Caco-2 (cell line): Measurements from ENCODE around the gene ANXA3. TPM values are rescaled to one million over a fixed set of nuclear protein-coding genes. Genes with fewer than 3 reads are reported as not detected.

Source experiments
- BruUV-seq: library from RNA; stranded (reverse); fragments of 400-500 nt; replicated peaks from 2 replicates; lab custom pipeline; 2021; lab: Mats Ljungman, UMichigan
- CTCF ChIA-PET: fragments of 300-600 bp; sonication (Branson Sonifier 250); formaldehyde crosslinking; loops from one replicate; lab custom pipeline; 2022; ENCODE audit warnings: antibody characterized with exemption; lab: Charles Lee
- POLR2A ChIA-PET: fragments of 300-600 bp; sonication (Branson Sonifier 250); formaldehyde crosslinking; loops from one replicate; lab custom pipeline; 2022; ENCODE audit warnings: antibody characterized with exemption; lab: Charles Lee
- DNase-seq, 2 experiments: peaks; one replicate each; pipeline versions ENCODE4 v3.0.0 to v3.0.0-alpha.2; 2020 to 2022
- H3K27me3 ChIP-seq: replicated peaks from 2 replicates; pipeline ENCODE4 v1.6.0; 2011; ENCODE audit warnings: low read length; ENCODE audit not compliant: control insufficient read depth, insufficient read depth
- H3K36me3 ChIP-seq: 2 replicates; pipeline ENCODE4 v1.5.1; 2011; ENCODE audit warnings: low read length; ENCODE audit not compliant: control insufficient read depth, insufficient read depth
- H3K4me1 ChIP-seq: fragments of 250-450 bp; sonication (Bioruptor Pico); 2 replicates; pipeline ENCODE4 v1.5.1; 2020; ENCODE audit warnings: mild to moderate bottlenecking
- H3K4me3 ChIP-seq: 2 replicates; pipeline ENCODE4 v1.5.1; 2011; ENCODE audit warnings: low read depth, mild to moderate bottlenecking, control low read depth, low read length
- H3K9me3 ChIP-seq: fragments of 250-450 bp; sonication (Bioruptor Pico); 2 replicates; pipeline ENCODE4 v1.5.1; 2020; ENCODE audit warnings: mild to moderate bottlenecking, moderate library complexity
- H3K27ac Mint-ChIP-seq: one replicate; pipeline ENCODE4 v1.8.0; 2022; ENCODE audit warnings: mixed read lengths; ENCODE audit not compliant: unreplicated experiment
- H3K27me3 Mint-ChIP-seq: one replicate; pipeline ENCODE4 v1.8.0; 2022; ENCODE audit warnings: mixed read lengths; ENCODE audit not compliant: insufficient read depth, unreplicated experiment
- H3K36me3 Mint-ChIP-seq: one replicate; pipeline ENCODE4 v1.8.0; 2022; ENCODE audit warnings: mild to moderate bottlenecking, mixed read lengths; ENCODE audit not compliant: insufficient read depth, unreplicated experiment
- H3K4me1 Mint-ChIP-seq: one replicate; pipeline ENCODE4 v1.8.0; 2022; ENCODE audit warnings: low read depth, mixed read lengths; ENCODE audit not compliant: unreplicated experiment
- H3K4me3 Mint-ChIP-seq: one replicate; pipeline ENCODE4 v1.8.0; 2022; ENCODE audit warnings: mild to moderate bottlenecking, moderate library complexity, mixed read lengths; ENCODE audit not compliant: unreplicated experiment
- H3K9me3 Mint-ChIP-seq: one replicate; pipeline ENCODE4 v1.8.0; 2022; ENCODE audit warnings: mixed read lengths; ENCODE audit not compliant: unreplicated experiment
- CTCF ChIP-seq, 2 experiments: fragments of 200-600 bp in 1 of 2; IDR thresholded peaks; 1 replicate in 1 of 2; 2 replicates in 1 of 2; pipeline versions ENCODE4 v1.5.1 to v1.8.0; 2011 to 2022; ENCODE audit warnings: antibody characterized with exemption in 1 of 2, control low read depth in 1 of 2, inconsistent platforms in 1 of 2, low read depth in 1 of 2, low read length in 1 of 2, mild to moderate bottlenecking in 1 of 2, moderate library complexity in 1 of 2; ENCODE audit not compliant: insufficient read depth in 1 of 2, severe bottlenecking in 1 of 2, unreplicated experiment in 1 of 2
- intact Hi-C: fragments of 100-400 bp; cut with micrococcal nuclease; formaldehyde crosslinking; loops from one replicate; pipeline ENCODE4 v1.10.0; 2022; ENCODE audit not compliant: unreplicated experiment
- total RNA-seq: library from RNA; stranded (reverse); gene quantifications from 2 replicates; pipeline ENCODE4 v1.2.3, GENCODE V29; 2022

ANXA3 gene
- total RNA-seq, 1 experiment from 2014 or later = 361 TPM

GRCh38 chr4:78558410-78558809 lies 6.8 kb downstream of the ANXA3 start:
- H3K9me3 ChIP-seq = no peaks in the 10 kb centered on the region
- no peaks in the 10 kb centered on the region for H3K27me3 ChIP-seq
- intact Hi-C loops = no loop called here
- ChIA-PET POLR2A (interaction anchor here (0.6 to 1.1 kb wide), 2 partner anchors 11 to 35 kb away, joined by 7 to 10 read pairs; no protein-coding TSS in a partner anchor), CTCF (no interaction called here)
- no peaks in the 10 kb centered on the region; the same call in 1 of the 2 replicates for H3K36me3 ChIP-seq
- peak overlapping the region; percentile 31 for H3K27ac Mint-ChIP-seq
- peaks cover 94% of the 10 kb centered on the region for H3K36me3 Mint-ChIP-seq
- H3K4me3 ChIP-seq = no peak overlapping the region
- H3K9me3 Mint-ChIP-seq = no peaks in the 10 kb centered on the region
- peaks cover 51% of the 10 kb centered on the region for H3K4me1 Mint-ChIP-seq
- TF ChIP-seq CTCF (IDR thresholded peaks at IDR 0.05; ENCODE audit: insufficient read depth in 1 of 2, low read depth in 1 of 2, low read length in 1 of 2, severe bottlenecking in 1 of 2, unreplicated experiment in 1 of 2) = no peak
- H3K4me1 ChIP-seq = peaks cover 98% of the 10 kb centered on the region
- H3K27me3 Mint-ChIP-seq = no peaks in the 10 kb centered on the region
- no TSS peak for BruUV-seq
- H3K4me3 Mint-ChIP-seq = no peak overlapping the region
- no peak for DNase-seq

- Mint-ChIP-seq H3K4me1 (peaks cover 45% of the 10 kb centered on the region), H3K9me3 (no peaks in the 10 kb centered on the region), H3K27me3 (no peaks in the 10 kb centered on the region), H3K36me3 (peaks cover 89% of the 10 kb centered on the region), H3K4me3 (no peak overlapping the region), H3K27ac (peak overlapping the region; percentile 72)
- no peaks in the 10 kb centered on the region for H3K36me3 ChIP-seq
- TF ChIP-seq CTCF (IDR thresholded peaks at IDR 0.05; ENCODE audit: insufficient read depth in 1 of 2, low read depth in 1 of 2, low read length in 1 of 2, severe bottlenecking in 1 of 2, unreplicated experiment in 1 of 2) = no peak
- intact Hi-C loops = no loop called here
- ChIA-PET CTCF (no interaction called here), POLR2A (no interaction called here)
- peaks cover 98% of the 10 kb centered on the region for H3K4me1 ChIP-seq
- no peaks in the 10 kb centered on the region for H3K27me3 ChIP-seq
- H3K9me3 ChIP-seq = no peaks in the 10 kb centered on the region
- DNase-seq = peak in 1 of 2 experiments; percentile 40
- no TSS peak for BruUV-seq
- H3K4me3 ChIP-seq = no peak overlapping the region
Measured at GRCh38 chr4:78560296-78560963, 8.9 kb downstream of the ANXA3 start.

- CTCF ChIA-PET = no interaction called here
Measured at GRCh38 chr4:78561677-78562076, 10.1 kb downstream of the ANXA3 start.

More at GRCh38 chr4:78561677-78562076, 10.1 kb downstream of the ANXA3 start:
- no TSS peak for BruUV-seq
- peaks cover 89% of the 10 kb centered on the region for H3K36me3 Mint-ChIP-seq
- POLR2A ChIA-PET = interaction anchor here (0.5 to 1.2 kb wide), 4 partner anchors 8 to 1758 kb away, joined by 3 to 13 read pairs (median 3); partner anchors contain the start of gene ANXA3
- peak in 1 of 2 experiments; percentile 71 for DNase-seq
- Histone ChIP-seq H3K4me3 (no peak overlapping the region), H3K4me1 (peaks cover 98% of the 10 kb centered on the region), H3K27me3 (no peaks in the 10 kb centered on the region), H3K9me3 (no peaks in the 10 kb centered on the region), H3K36me3 (no peaks in the 10 kb centered on the region)
- no peak for TF ChIP-seq CTCF (IDR thresholded peaks at IDR 0.05; ENCODE audit: insufficient read depth in 1 of 2, low read depth in 1 of 2, low read length in 1 of 2, severe bottlenecking in 1 of 2, unreplicated experiment in 1 of 2)
- H3K9me3 Mint-ChIP-seq = no peaks in the 10 kb centered on the region
- peaks cover 57% of the 10 kb centered on the region for H3K4me1 Mint-ChIP-seq
- peak overlapping the region; percentile 67 for H3K4me3 Mint-ChIP-seq
- intact Hi-C loops = loop anchor here (1.0 kb wide), 2 partner anchors 8 to 9 kb away; no protein-coding TSS in a partner anchor
- no peaks in the 10 kb centered on the region for H3K27me3 Mint-ChIP-seq
- peak overlapping the region; percentile 72 for H3K27ac Mint-ChIP-seq
